OCI-LY7 (cell line): ENCODE data around the gene CELF4.

Source experiments
- CTCF ChIP-seq: fragments of 200-600 bp; sonication (generic); conservative IDR thresholded peaks from 2 replicates; pipeline ENCODE4 v1.5.1; 2014; ENCODE audit warnings: mild to moderate bottlenecking, antibody characterized with exemption, low read length, moderate library complexity, mixed read lengths
- EZH2phosphoT487 ChIP-seq: fragments of 200-600 bp; sonication (generic); IDR thresholded peaks from 2 replicates; pipeline ENCODE4 v1.6.1; 2018; ENCODE audit warnings: low read depth, borderline replicate concordance, mild to moderate bottlenecking, mixed run types, antibody characterized with exemption, low read length, moderate library complexity, mixed read lengths

- no peak for TF ChIP-seq CTCF
- TF ChIP-seq EZH2phosphoT487 = no peak
Observed at GRCh38 chr18:37492952-37493351, 72.6 kb downstream of the CELF4 start.
